H1 (cell line): Measurements from ENCODE around the gene IQCN. TPM values are rescaled to one million over a fixed set of nuclear protein-coding genes. Genes with fewer than 3 reads are reported as not detected.

Experiments used
- polyA plus RNA-seq, 7 experiments: library from polyadenylated mRNA; depleted of rRNA in 3 of 7; stranded (reverse) in 5 of 7; unstranded in 2 of 7; fragments of >200 nt in 5 of 7; fragments of 200-250 nt in 2 of 7; gene quantifications; 1 replicate in 5 of 7; 2 replicates in 1 of 7; 4 replicates in 1 of 7; pipeline versions ENCODE4 v1.2.1 to v1.2.3, GENCODE V29; 2011 to 2013; ENCODE audit warnings: missing spikeins in 2 of 7, mixed read lengths in 2 of 7
- total RNA-seq: library from RNA; stranded (reverse); fragmentation: NEBNext Ultra II Directional; extraction: Animal tissue kit (Norgen Biotek cat#: 25700); gene quantifications from 2 replicates; pipeline ENCODE4 v1.2.1, GENCODE V29; 2021
- TF ChIP-seq, protein P1 (sequence below): IDR thresholded peaks from 2 replicates; pipeline ENCODE4 v1.6.1; 2011; ENCODE audit warnings: low read depth, mild to moderate bottlenecking, low read length; ENCODE audit not compliant: insufficient read depth

The IQCN gene
- total and polyA plus RNA-seq, 2 of the 8 experiments (the other 6 are each of a cell fraction or from before 2014, with no cell fraction given): 0.36 to 1.0 TPM

DNA sequence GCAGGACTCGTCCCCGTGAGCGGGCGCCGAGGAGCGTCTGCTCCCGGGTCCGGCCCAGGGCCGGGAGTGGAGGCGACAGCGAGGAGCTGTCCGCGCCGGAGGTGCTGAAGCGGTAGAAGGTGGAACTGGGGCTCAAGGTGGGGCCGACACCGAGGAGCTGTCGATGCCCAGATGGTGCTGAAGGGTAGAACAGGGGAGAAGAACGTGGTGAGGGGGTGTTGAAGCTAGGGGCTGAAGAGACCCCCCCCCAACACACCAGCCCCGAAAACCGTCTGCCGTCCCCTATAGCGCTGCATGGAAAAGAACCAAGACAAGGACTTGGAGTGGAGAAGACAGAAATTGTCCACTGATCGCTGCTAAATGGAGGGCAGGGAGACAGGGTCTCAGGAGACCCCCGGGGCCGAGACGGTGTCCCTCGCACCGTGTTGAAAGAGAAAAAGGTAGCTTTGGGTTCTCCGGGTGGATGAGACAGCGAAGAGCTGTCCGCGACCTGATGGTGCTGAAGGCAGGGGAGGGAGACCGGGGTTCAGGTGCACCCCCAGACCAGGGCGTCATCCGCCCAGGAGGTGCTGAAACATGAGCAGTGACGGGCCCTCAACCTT, 40.9 kb downstream of the IQCN start (continued):
- TF ChIP-seq, protein P1, sequence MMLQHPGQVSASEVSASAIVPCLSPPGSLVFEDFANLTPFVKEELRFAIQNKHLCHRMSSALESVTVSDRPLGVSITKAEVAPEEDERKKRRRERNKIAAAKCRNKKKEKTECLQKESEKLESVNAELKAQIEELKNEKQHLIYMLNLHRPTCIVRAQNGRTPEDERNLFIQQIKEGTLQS: no peak
